HL-60 (cell line): ENCODE results near the gene NFIB.

Source experiments
- POLR2AphosphoS5 ChIP-seq: IDR thresholded peaks from 2 replicates; pipeline ENCODE4 v1.6.1; 2012; ENCODE audit warnings: low read depth
- TF ChIP-seq, protein P1 (sequence below): IDR thresholded peaks from one replicate; pipeline ENCODE4 v1.5.1; 2011; ENCODE audit warnings: low read length, control low read depth, inconsistent platforms; ENCODE audit not compliant: insufficient read depth
- TF ChIP-seq, protein P2 (sequence below): IDR thresholded peaks from 2 replicates; pipeline ENCODE4 v1.6.1; 2012; ENCODE audit warnings: low read depth; ENCODE audit not compliant: insufficient replicate concordance

DNA sequence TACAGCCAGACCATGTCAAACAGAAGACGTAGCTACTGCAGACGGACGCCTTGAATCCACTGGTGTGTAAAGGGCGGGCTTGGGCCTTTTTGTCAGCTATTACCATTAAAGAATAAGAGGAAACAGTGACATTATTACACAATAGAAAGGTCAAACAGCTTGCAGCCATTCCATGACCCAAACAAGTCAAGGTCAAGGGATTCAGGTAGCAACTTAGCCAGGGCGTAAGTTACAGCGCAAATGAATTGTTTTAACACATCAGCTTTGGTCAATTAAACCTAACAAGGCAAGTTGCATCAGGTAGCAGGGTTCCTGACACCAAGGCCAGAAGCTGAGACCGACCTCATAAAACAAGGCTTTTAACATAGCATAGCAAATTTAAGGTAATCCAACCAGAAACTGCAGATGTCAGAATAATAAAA lies 15.3 kb downstream of the NFIB start:
- TF ChIP-seq, protein P1, sequence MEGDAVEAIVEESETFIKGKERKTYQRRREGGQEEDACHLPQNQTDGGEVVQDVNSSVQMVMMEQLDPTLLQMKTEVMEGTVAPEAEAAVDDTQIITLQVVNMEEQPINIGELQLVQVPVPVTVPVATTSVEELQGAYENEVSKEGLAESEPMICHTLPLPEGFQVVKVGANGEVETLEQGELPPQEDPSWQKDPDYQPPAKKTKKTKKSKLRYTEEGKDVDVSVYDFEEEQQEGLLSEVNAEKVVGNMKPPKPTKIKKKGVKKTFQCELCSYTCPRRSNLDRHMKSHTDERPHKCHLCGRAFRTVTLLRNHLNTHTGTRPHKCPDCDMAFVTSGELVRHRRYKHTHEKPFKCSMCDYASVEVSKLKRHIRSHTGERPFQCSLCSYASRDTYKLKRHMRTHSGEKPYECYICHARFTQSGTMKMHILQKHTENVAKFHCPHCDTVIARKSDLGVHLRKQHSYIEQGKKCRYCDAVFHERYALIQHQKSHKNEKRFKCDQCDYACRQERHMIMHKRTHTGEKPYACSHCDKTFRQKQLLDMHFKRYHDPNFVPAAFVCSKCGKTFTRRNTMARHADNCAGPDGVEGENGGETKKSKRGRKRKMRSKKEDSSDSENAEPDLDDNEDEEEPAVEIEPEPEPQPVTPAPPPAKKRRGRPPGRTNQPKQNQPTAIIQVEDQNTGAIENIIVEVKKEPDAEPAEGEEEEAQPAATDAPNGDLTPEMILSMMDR: no peak
- no peak for TF ChIP-seq POLR2AphosphoS5
- TF ChIP-seq, protein P2, sequence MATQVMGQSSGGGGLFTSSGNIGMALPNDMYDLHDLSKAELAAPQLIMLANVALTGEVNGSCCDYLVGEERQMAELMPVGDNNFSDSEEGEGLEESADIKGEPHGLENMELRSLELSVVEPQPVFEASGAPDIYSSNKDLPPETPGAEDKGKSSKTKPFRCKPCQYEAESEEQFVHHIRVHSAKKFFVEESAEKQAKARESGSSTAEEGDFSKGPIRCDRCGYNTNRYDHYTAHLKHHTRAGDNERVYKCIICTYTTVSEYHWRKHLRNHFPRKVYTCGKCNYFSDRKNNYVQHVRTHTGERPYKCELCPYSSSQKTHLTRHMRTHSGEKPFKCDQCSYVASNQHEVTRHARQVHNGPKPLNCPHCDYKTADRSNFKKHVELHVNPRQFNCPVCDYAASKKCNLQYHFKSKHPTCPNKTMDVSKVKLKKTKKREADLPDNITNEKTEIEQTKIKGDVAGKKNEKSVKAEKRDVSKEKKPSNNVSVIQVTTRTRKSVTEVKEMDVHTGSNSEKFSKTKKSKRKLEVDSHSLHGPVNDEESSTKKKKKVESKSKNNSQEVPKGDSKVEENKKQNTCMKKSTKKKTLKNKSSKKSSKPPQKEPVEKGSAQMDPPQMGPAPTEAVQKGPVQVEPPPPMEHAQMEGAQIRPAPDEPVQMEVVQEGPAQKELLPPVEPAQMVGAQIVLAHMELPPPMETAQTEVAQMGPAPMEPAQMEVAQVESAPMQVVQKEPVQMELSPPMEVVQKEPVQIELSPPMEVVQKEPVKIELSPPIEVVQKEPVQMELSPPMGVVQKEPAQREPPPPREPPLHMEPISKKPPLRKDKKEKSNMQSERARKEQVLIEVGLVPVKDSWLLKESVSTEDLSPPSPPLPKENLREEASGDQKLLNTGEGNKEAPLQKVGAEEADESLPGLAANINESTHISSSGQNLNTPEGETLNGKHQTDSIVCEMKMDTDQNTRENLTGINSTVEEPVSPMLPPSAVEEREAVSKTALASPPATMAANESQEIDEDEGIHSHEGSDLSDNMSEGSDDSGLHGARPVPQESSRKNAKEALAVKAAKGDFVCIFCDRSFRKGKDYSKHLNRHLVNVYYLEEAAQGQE: no peak
